Stimulated activated naive CD8-positive, alpha-beta T cell treated with anti-CD3 and anti-CD28 coated beads, Interleukin-15, Interleukin-2, amounts not matched to agents 100 U/mL and 50 U/mL, for 24 hours (primary cell): Measurements from ENCODE around the gene PRKCH.
"Not testable (repeated sequence)": the region's sequence is repeated elsewhere in the genome, so short reads cannot be mapped to it uniquely, and the experiment has no call there.

Experiments
- ATAC-seq: fragments of 150-1000 bp; cut with Tn5 transposase; one replicate; pipeline ENCODE4 v1.10.0; 2021
- DNase-seq: peaks from one replicate; pipeline ENCODE4 v3.0.0; 2021

Gene PRKCH

DNA sequence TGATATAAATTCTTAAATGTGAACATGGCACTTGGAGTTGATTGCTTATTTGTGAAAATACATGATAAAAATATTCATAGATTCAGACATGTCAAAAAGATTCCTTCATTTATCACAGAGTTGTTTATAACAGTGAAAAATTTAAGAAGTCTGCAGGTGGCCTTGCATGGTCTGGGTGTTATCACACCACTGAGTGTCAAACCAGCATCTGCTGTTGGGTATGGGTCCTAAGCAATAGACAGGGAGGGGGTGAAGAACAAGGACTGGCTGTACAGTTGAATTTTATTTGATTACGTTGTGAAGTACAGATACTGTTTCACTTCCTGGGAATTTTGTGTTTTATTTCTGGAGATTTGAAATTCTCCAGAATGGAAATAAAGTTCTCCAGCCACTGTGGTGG lies 193.5 kb downstream of the PRKCH start:
- ATAC-seq, result no peak

DNA sequence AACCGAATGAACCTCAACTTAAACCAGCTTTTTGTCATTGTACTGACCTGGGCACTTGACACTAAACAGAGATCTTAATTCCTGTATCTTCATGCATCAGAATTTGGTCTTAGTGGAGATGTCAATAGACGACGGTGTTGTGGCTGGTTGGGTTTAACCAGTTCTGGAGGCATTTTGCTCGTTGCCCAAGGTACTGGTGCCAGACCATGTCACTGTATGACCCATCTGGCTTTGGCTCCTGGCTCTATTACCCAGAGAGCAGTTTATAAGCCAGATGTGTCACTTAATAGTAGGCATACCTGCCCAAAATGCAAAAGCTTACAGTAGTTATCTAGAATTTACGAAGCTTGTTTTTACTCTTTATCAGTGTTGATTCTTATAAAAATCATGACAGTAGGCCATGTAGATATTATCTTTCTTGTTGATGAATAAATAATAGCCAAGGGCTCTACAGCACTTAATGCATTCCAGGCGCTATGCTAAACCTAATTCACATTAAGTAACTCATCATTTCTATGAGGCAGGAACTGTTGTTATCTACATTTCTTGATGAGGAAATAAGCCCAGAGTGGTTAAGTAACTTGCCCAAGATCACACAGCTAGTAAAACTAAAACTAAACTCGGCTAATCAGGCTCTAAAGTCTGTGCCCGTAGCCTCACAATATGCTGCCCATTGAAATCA lies 194.2 kb downstream of the PRKCH start:
- ATAC-seq, result no peak
- no peak for DNase-seq

More for the DNA sequence above, 193.5 kb downstream of the PRKCH start:
- DNase-seq, result no peak

DNA sequence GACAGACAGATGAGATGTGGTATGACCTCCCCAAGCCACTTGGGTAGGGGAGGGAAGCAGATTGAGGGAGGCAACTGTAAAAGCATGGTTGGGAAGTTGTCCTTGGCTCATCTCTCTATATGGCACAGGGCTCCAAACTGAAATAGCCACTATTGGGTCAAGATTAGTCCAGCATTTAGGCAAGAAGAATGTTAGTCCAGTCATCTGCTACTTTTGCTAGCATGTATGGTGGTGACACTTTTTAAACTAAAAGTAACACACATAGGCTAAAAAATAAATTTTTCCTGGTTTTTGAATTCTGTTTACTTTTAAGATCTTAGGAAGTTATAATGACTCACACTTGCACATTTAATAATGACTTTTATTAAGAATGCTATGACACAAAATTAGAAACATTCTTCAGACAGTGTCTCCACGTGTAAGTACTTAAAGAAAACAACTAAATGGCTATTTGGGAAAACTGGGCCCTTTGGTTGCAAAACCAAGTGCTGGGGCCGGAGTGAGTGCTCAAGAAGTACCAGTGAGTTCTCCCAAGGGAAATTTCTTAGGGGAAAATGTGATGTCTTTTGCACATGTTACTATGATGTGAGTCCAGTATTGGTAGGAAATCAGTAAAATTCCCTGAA lies 194.9 kb downstream of the PRKCH start:
- ATAC-seq, result no peak
- no peak for DNase-seq

DNA sequence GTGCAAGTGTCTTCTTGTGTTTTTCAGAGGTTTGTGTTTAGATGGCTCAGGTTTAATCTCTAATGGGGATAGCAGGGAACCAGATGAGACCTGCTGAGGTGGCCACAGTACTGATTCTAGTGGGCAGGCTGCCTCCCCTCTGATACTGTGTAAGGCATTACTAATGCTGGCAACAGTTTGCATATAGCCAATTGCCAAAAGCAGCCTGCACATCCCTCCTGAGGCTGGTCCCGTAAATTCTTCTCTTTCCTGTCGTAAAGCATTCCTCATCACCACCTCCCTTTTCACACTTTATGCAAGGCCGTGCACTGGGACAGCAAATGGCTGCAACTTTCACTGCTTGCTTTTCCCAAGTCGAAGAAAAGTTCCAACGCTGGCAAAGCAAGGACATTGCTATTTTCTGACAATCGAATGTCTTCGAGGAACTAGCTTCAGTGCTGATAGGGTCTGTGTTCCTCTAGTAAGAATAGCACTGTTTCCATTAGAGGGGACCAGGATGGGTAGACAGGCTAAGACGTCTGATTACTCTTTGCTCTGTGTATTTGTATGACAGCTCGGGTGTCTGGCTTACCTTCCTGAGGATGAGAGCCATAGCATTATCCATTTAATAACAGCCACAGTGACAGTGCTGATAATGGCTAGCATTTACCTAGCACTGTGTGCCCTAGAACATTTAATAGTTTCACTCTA lies 195.7 kb downstream of the PRKCH start:
- no peak for DNase-seq
- no peak for ATAC-seq

DNA sequence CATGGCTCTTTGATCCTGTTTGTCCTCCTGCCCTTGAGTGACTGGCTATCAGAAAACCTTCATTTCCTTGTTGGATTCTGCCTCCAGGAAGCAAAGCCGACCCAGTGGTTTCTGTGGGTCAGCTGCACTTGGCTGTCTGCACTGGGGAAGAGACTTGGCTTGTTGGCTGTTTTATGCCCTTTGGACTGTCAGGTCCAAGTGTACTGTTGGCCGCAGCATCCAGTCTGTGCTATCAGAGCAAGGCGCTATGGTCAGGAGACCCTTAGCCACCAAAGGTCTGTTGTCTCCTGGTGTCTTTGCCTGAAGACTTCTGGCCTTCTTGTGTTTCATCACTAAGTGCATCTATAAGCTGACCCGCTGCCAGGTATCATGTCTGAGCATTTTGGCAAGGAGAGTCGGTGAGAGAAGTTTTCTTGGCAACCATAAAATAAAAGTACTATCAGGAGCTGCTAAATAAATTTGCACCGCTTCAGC lies 196.6 kb downstream of the PRKCH start:
- ATAC-seq, result no peak
- DNase-seq, result no peak

DNA sequence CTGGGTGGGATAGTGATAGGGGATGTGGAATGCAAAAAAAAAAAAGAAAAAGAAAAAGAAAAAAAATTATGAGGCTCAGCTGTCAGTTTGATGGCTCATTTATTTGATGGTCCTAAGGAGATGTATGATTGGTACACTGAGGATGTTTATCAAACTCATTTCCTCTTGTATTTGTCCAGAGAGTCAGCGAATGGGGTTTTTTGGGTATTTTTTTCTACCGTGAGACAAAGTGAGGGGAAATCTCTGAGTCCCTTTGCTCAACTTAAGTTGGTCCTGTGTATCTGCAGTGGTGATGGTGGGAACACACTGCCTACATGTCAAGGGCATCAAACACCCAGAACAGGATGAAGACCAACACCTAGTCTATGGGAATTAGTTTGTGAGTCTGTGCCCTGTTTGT lies 197.0 kb downstream of the PRKCH start:
- ATAC-seq, result peak; percentile 41

DNA sequence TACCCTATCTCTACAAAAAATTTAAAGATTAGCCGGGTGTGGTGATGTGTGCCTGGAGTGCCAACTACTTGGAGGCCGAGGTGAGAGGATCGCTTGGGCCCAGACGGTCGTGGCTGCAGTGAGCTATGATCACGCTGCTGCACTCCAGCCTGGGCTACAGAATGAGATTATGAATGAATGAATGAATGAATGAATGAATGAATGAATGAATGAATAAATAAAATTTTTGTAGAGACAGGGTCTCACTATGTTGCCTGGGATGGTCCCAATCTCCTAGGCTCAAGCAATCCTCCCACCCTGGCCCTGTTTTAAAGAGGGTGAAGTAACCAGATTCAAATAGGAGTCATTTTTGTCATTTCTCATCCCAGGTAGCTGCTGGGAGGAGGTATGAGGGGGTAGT lies 197.7 kb downstream of the PRKCH start:
- ATAC-seq, result no peak
- no peak for DNase-seq

More for the DNA sequence above, 197.0 kb downstream of the PRKCH start:
- no peak for DNase-seq

DNA sequence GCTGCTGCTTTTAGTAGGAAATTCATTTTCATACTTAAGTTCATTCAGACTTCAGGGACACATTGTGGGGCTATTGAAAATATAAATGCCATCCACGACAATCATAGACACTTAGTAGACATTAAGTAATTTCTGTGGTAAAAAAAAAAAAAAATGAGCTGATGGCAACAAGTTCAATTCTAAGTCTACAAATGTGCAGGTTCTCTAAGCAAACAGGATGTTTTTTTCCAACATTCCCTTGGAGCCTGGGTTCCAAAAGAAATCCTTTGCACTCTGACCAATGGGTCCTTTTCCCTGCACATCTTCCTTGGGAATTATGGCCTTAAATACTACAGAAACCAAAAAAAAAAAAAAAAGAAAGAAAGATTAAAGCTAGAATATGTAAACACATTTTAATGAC lies 198.4 kb downstream of the PRKCH start:
- DNase-seq (no peak), ATAC-seq (no peak)

DNA sequence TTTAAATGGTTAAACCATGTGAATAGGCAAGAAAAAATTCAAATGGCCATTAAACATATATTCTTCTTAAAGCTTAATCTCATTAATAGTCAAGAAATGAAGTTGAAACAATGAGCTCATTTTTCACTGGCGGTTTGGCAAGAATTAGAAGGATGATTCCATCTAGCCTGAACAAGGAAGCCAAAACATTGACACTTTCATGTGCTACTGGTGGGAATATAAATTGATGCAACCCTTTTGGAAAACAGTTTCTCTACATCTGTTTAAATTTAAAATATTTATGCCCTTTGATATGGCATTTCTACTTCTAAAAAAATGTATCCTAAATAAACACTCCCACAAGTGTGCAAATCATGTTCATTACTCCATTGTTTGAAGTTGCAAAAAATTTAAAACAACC lies 199.2 kb downstream of the PRKCH start:
- ATAC-seq (no peak), DNase-seq (no peak)

DNA sequence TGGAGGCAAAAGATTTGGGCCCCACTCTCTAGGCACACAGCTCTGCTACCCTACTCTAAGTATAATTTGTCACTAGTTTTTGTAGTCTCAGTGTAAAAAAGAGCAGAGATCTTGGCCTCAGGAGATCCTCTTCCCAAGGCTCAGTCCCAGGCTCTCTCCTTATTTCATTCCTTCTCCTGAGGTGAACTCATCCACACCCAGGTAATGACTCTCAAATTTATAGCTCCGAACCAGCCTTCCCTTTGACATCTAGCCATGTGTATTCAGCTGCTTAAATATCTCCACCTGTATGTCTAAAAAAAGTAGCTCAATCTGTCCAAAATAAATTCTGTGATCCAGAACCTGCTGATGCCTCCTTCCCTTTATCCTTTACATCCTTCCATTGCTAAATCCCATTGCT lies 200.4 kb downstream of the PRKCH start:
- DNase-seq, result no peak
- ATAC-seq, result no peak

DNA sequence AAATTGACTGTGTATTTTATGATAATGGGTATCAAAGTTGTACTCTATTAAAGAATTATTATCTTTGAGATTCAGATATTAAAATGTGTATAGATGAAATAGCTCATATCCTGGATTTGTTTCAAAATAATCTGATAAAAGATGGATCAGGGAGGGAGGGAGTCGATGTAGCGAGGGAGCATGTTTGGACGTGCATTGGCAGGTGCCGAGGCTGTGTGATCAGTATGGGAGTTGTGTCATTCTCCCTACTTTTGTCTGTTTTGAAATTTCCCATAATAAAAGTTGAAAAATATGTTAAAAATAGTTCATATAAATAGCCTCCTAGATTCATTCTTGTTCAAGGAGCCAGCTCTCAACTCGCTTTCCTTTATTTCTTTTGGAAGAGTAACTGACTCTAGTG lies 202.4 kb downstream of the PRKCH start:
- ATAC-seq (no peak), DNase-seq (no peak)

DNA sequence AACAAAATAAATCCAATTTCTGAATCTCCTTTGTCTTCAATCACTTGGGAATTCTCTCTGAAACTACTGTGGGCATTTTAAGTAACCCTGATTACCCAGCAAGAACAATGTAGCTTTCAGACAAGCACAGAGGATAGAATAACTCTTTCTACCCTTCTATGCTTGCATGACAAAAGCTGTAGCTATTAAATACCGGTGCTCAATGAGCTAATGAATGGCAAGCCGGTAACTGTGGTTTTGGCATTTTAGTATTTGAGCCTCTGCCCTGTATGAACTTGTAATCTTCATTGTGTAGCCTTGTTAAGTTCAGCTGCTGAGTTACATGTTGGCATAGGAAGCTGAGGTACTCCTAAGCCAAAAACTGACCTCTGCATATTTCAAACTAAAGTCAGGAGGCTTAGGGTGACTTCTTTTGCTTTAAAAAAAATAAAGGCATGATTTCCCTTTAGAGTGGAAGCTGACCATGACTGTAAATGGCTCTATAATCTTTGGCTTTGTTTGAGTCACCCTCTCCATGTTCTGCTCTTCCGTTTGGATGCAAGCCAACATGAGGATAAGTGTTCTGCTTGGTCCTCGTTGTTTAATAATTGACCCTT lies 202.9 kb downstream of the PRKCH start:
- ATAC-seq, result no peak
- DNase-seq, result no peak

DNA sequence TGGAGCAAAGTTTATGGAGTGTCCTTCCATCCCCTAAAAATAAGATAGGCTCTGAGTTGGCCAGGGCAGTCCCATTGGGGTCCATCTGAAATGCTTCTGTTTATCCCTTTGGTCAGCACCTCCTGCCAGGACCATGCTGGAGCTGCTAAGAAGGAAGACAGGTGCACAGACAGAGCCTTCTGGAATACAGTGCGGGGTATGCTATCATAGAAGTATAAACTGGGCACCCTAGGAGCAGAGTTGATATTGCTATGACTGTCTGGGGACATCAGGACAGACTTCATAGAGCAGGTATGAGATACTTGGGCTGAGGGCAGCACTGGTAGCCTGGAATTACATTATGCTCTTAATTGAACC lies 203.5 kb downstream of the PRKCH start:
- DNase-seq (no peak), ATAC-seq (no peak)

DNA sequence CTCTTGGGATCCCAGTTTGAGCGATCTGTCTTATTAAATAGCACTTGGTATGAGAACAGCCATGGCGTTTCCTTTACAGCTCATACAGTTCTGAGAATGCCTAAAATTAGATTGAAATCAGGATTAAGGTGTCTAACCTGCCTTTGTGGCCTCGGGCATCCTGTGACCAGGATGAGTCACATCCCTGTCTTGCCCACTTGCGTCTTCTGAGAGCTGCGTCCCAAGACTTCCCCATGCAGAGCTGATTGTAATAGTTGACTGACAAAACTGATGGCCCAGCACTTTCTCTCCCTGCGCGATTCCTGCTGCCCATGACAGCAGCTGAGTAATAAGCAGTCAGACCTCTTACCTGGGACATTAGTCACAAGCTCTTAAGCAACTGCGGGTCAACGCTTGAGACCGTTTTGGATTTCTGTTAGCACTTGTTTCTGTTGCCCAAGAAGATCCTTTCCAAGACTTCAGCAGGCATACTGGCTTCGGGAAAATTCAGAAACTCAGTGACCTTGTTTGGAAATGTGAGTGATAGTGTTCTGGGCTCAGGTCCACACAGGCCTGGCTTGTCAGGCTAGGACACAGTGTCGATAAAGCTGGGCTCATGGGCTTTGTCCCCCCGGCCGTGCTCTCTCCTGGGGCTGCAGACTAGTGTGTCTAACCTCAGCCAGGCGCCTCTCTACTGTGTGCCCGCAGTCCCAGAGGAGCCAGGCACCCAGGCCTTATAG lies 204.1 kb downstream of the PRKCH start:
- DNase-seq, result peak; percentile 73
- ATAC-seq, result peak; percentile 73

DNA sequence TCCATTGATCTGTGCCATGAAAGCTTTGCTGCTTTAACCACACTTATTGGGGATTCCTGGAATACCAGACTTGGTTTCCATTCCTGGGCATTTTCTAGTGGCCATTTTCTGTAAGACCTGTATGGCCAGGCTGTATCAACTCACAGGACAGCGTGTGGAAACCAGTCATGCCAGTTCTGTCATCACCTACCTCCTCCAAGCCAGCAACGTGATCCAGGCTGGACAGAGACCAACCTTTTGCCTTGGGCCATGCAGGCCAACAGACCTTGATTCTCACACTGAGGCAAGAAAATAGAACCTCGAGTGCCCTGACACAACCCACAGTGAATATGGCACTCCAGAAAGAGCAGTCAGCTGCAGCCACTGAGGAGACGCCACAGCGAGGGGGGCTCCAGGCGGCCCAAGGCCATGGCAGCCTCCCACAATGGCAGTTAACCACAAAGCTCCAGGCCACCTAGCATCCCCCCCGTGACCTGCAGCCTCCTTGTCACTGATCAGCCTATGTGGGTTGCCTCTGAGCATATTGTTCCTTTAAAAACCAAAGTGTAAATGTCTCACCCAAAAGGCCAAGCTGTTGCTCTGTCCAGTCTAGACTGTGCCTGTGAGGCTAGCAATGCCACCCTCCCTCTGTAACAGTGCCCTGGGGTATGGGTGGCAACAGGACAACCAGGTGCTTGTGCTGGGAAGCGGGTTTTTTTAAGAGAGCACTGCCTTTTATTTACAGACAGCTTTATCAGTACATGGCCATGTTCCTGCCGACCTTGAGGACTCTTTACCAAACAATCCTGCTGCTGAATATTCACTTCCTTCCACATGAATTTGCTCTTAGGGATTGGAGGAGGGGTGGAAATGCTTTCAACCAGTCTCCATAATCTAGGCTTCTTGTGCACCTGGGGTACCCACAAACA lies 205.3 kb downstream of the PRKCH start:
- ATAC-seq (peak; percentile 25), DNase-seq (peak; percentile 46)

DNA sequence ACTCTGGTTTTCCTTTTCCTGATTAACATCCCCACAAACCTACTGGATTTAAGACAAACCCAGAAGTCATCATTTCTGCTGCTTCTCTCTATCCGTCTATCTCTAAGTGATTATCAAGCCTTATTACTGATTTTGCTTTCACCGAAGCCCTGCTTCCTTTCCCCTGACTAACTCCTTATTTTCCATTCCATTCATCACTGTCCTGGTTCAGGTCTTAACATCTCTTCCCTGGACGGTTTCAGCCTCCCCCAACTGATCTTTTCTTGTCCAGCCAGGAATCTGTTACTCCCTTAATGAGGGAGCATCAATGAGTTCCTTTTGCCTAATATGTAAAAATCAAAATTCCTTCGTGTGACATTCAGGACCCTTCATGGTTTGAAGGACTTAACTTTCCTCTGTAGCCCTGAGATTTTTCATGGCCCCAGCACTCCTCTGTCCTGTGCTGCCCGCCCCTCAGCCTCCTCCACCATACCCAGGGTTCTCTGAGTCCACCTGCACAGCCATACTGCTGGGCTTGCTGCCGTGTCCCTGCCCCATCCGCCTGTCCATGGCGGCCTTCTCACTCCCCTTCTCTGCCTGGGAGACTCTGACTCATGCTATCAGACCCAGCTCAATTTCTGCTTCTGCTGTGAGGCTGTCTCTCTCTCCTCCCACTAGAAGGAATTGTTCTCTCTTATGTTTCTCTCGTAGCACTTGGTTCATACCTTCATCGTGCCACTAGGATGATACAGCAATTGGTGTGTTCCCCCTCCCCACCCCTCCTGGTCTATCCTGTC lies 206.1 kb downstream of the PRKCH start:
- ATAC-seq, result no peak

DNA sequence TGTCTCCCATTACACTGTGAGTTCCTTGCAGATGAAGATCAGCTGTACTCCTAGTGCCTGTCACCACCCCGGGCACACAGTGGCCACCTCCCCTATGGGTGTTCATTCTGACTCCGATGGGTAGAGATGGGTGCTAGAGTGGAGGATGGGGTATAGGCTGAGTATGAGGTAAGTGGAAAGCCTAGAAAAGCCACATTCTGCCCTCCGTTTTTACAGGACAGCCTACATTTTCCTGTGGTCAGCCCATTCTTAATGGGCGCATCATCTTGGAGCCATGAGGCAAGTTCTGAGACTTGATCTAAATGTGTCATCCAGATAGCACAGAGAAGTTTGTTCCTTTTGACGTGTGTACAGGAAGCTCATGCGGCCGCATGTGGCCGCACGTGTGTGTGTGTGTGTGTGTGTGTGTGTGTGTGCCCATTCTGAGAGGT lies 207.2 kb downstream of the PRKCH start:
- peak; percentile 79 for ATAC-seq
- peak; percentile 59 for DNase-seq

More for the DNA sequence above, 206.1 kb downstream of the PRKCH start:
- DNase-seq, result no peak

DNA sequence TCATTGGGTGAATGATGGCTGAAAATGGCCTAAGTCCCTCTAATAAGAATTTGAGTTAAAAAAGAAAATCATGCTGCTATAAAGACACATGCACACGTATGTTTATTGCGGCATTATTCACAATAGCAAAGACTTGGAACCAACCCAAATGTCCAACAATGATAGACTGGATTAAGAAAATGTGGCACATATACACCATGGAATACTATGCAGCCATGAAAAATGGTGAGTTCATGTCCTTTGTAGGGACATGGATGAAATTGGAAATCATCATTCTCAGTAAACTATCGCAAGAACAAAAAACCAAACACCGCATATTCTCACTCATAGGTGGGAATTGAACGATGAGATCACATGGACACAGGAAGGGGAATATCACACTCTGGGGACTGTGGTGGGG lies 208.0 kb downstream of the PRKCH start:
- ATAC-seq, DNase-seq: not testable (repeated sequence)

DNA sequence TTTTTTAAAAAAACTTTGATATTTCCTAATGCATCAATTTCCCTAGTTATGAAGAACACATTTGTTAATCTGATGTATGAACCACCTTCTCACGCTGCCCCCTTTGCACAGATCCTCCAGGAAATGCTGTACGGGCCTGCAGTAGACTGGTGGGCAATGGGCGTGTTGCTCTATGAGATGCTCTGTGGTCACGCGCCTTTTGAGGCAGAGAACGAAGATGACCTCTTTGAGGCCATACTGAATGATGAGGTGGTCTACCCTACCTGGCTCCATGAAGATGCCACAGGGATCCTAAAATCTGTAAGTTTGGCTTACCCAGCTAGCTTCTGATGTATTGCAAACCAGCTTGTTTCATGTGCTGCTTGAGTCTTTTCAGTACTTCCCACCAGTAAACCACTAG lies 208.9 kb downstream of the PRKCH start:
- no peak for DNase-seq
- no peak for ATAC-seq

DNA sequence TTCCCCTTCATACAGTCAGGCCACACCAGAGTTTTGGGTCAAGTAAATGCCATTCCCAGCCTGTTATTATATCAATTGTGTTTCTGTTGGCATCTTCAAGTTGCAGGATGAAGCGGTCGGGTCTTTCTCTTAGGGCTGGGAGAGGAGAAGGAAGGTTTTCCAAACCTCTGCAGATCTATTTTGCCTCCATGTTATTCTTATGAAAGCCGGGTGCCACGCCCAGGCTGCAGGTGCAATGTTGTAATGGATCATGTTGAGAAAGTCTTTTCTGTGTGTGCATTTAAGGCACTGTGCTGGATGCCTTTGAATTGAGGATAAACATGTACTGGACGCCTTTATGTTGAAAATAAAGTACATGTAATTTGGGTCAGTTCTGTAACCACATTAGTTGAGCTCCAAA lies 209.5 kb downstream of the PRKCH start:
- no peak for DNase-seq
- ATAC-seq, result no peak
